Pancreas (tissue), 10 donors: ENCODE data around the gene LCT. TPM values are rescaled to one million over a fixed set of nuclear protein-coding genes. Genes with fewer than 3 reads are reported as not detected.

Source experiments
- ATAC-seq, 4 donors: fragments of 200-7000 bp; cut with Tn5 transposase; one replicate each; pipeline versions ENCODE4 v1.8.0 to v1.9.1; 2020; ENCODE audit warnings: mild to moderate bottlenecking in 4 of 4, moderate library complexity in 4 of 4
- DNase-seq, 6 donors: peaks; one replicate each; pipeline ENCODE4 v3.0.0-alpha.2; 2020
- FAIRE-seq: peaks from 2 replicates; lab custom pipeline; 2012; peaks lifted over from hg19 to GRCh38; lab: Jason Lieb, UNC
- H3K27ac ChIP-seq, 4 donors: fragments of 200-600 bp; sonication (generic); 1 replicate in 3 of 4; 2 replicates in 1 of 4; pipeline versions ENCODE4 v1.5.0 to v1.8.0; 2020
- H3K27me3 ChIP-seq, 4 donors: fragments of 200-600 bp; one replicate each; pipeline ENCODE4 v1.8.0; 2021
- H3K36me3 ChIP-seq, 3 donors: fragments of 200-600 bp; sonication (generic) in 1 of 3; one replicate each; pipeline versions ENCODE4 v1.5.0 to v1.8.0; 2020 to 2021
- H3K4me1 ChIP-seq, 3 donors: fragments of 200-600 bp; one replicate each; pipeline ENCODE4 v1.8.0; 2021
- H3K4me3 ChIP-seq, 4 donors: fragments of 200-600 bp; sonication (generic) in 2 of 4; one replicate each; pipeline versions ENCODE4 v1.5.0 to v1.8.0; 2020 to 2021
- H3K9me3 ChIP-seq, 4 donors: fragments of 200-600 bp; one replicate each; pipeline ENCODE4 v1.8.0; 2021
- WGBS, 2 donors: extraction: QIAGEN DNeasy Blood & Tissue Kit; methylation state at CpG; one replicate each; pipeline ENCODE4 v1.1.7; 2013; 5-methylcytosine and 5-hydroxymethylcytosine counted together
- intact Hi-C, 3 donors: fragments of 100-400 bp; cut with DNase I; formaldehyde crosslinking; loops; one replicate each; pipeline versions ENCODE4 v1.11.1 to v1.14.2; 2022
- polyA plus RNA-seq, 2 donors: library from polyadenylated mRNA; stranded (reverse); fragments of 200-250 nt; gene quantifications; one replicate each; pipeline ENCODE4 v1.2.3, GENCODE V29; 2013
- total RNA-seq, 6 donors: library from RNA; stranded (reverse); fragmentation: NEBNext Ultra II Directional in 4 of 6; extraction: Animal tissue kit (Norgen Biotek cat#: 25700) in 4 of 6; gene quantifications; one replicate each; pipeline versions ENCODE4 v1.2.1 to v1.2.4, GENCODE V29; 2021 to 2023
- TF ChIP-seq, protein P1 (sequence below), 4 donors: fragments of 200-600 bp; sonication (generic) in 3 of 4; IDR thresholded peaks; one replicate each; pipeline versions ENCODE4 v1.5.0 to v1.8.0; 2021; ENCODE audit warnings: antibody characterized with exemption in 4 of 4
- donor health status: healthy with polysubstance abuse.
- donor health status: DM: no; HTN: no; CAD: no; lungs with moderate emphysema.
- donor health status: DM: no; HTN: no; CAD: no.
- donor health status: control.
- donor health status: control.
- donor health status: Bipolar disorder and iron deficiency.
- donor health status: DM: yes; HTN: yes; CAD: no.
- donor health status: DM: no; HTN: no; CAD: no.
- donor health status: DM: no; HTN: no; CAD: no.
- donor health status: DM: yes; HTN: yes; CAD: no.

Gene LCT
- total and polyA plus RNA-seq, 8 donors: under 0.01 to 0.06 TPM; not detected in 6

DNA sequence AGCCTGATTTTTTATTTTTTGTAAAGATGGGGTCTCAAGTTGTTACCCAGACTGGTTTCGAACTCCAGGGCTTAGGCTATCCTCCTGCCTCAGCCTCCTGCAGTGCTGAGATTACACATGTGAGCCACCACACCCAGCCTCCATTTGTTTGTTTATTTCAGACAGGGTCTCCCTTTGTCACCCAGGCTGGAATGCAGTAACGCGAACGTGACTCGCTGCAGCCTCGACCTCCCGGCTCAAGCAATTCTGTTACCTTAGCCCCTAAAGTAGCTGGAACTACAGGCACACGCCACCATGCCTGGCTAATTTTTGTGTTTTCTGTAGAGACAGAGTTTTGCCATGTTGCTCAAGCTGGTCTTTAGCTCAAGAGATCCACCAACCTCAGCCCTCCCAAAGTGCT, 68.1 kb downstream of the LCT start:
- H3K27ac ChIP-seq: no peak overlapping the region
- H3K27me3 ChIP-seq: no peaks in the 10 kb centered on the region
- H3K4me1 ChIP-seq: peaks cover 0 to 4% (median 0%) of the 10 kb centered on the region in 3 donors
- no peak overlapping the region for H3K4me3 ChIP-seq
- intact Hi-C loops: no loop called here
- FAIRE-seq (no peak), ATAC-seq (no peak), DNase-seq (no peak)
- peaks cover 4 to 78% (median 37%) of the 10 kb centered on the region in 3 donors for H3K36me3 ChIP-seq
- TF ChIP-seq, protein P1, sequence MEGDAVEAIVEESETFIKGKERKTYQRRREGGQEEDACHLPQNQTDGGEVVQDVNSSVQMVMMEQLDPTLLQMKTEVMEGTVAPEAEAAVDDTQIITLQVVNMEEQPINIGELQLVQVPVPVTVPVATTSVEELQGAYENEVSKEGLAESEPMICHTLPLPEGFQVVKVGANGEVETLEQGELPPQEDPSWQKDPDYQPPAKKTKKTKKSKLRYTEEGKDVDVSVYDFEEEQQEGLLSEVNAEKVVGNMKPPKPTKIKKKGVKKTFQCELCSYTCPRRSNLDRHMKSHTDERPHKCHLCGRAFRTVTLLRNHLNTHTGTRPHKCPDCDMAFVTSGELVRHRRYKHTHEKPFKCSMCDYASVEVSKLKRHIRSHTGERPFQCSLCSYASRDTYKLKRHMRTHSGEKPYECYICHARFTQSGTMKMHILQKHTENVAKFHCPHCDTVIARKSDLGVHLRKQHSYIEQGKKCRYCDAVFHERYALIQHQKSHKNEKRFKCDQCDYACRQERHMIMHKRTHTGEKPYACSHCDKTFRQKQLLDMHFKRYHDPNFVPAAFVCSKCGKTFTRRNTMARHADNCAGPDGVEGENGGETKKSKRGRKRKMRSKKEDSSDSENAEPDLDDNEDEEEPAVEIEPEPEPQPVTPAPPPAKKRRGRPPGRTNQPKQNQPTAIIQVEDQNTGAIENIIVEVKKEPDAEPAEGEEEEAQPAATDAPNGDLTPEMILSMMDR (IDR thresholded peaks at IDR 0.05): no peak
- 93 to 95% methylated on average over 8 of the region's 8 CpGs for WGBS, 2 donors
- no peaks in the 10 kb centered on the region for H3K9me3 ChIP-seq

DNA sequence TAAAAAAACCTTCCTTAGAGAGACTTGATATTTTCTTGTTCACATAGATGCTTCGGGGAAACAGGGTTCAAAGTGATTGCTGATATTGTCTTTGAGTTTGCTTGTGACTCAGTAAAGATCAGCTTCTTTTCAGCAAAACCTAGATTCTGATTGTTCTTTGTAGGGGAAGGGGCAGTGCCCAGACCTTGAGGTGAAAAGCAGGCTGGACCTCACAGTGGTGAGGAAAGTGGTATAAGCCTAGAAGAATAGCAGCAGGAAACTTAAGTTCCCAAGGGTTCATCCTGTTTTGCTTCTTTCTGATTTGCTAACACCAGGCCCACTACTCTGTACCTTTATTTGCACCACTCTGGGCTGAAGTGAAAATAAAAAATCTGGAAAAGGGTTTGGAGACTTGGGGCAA, 74.5 kb downstream of the LCT start:
- DNase-seq: no peak
- Histone ChIP-seq H3K36me3 (peaks cover 0 to 72% (median 18%) of the 10 kb centered on the region in 3 donors), H3K27me3 (no peaks in the 10 kb centered on the region), H3K4me3 (no peak overlapping the region), H3K9me3 (no peaks in the 10 kb centered on the region), H3K4me1 (no peaks in the 10 kb centered on the region), H3K27ac (no peak overlapping the region)
- WGBS, 2 donors: 96 to 97% methylated on average over 1 of the region's 1 CpG
- ATAC-seq: no peak
- no peak for FAIRE-seq
- TF ChIP-seq, protein P1 (IDR thresholded peaks at IDR 0.05): no peak
- intact Hi-C loops: no loop called here

GRCh38 chr2:135762022-135762421, 75.0 kb downstream of the LCT start:
- no peak overlapping the region for H3K27ac ChIP-seq
- H3K4me1 ChIP-seq: no peaks in the 10 kb centered on the region
- no peak overlapping the region for H3K4me3 ChIP-seq
- TF ChIP-seq, protein P1 (IDR thresholded peaks at IDR 0.05): no peak
- no peaks in the 10 kb centered on the region for H3K9me3 ChIP-seq
- DNase-seq (no peak), FAIRE-seq (no peak), ATAC-seq (no peak)
- peaks cover 0 to 74% (median 23%) of the 10 kb centered on the region in 3 donors for H3K36me3 ChIP-seq
- intact Hi-C loops: no loop called here
- no peaks in the 10 kb centered on the region for H3K27me3 ChIP-seq

DNA sequence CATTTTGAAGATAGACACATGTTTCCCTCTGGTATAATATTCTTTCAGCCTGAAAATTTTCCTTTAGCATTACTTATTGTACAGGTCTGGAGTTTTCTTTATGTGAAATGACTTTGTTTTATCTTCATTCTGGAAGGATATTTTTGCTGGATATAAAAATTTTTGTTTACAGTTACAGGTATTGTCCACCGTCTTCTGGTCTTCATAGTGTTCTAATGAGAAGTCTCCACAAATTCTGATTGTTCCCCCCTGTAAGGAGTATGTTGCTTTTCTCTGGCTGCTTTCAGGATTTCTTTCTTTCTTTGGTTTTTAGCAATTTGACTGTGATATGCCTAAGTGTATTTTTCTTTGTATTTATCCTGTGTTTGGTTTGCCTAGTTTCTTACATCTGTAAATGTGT, 80.3 kb downstream of the LCT start:
- DNase-seq (no peak), FAIRE-seq (no peak), ATAC-seq (no peak)
- Histone ChIP-seq H3K4me1 (no peaks in the 10 kb centered on the region), H3K4me3 (no peak overlapping the region), H3K9me3 (no peaks in the 10 kb centered on the region), H3K27me3 (no peaks in the 10 kb centered on the region), H3K27ac (no peak overlapping the region), H3K36me3 (peaks cover 8 to 88% (median 44%) of the 10 kb centered on the region in 3 donors)
- 99 to 100% methylated on average over 1 of the region's 1 CpG for WGBS, 2 donors
- intact Hi-C loops: no loop called here
- TF ChIP-seq, protein P1 (IDR thresholded peaks at IDR 0.05): no peak

- Histone ChIP-seq H3K9me3 (no peaks in the 10 kb centered on the region), H3K27ac (no peak overlapping the region), H3K27me3 (no peaks in the 10 kb centered on the region), H3K4me1 (no peaks in the 10 kb centered on the region), H3K4me3 (no peak overlapping the region), H3K36me3 (peaks cover 8 to 85% (median 44%) of the 10 kb centered on the region in 3 donors)
- intact Hi-C loops: no loop called here
- TF ChIP-seq, protein P1 (IDR thresholded peaks at IDR 0.05): no peak
- ATAC-seq: no peak
- DNase-seq: no peak
- FAIRE-seq: no peak
- 96 to 98% methylated on average over 2 of the region's 2 CpGs for WGBS, 2 donors
Observed at GRCh38 chr2:135755573-135755972, 81.4 kb downstream of the LCT start.
